AML-193 (cell line): ENCODE results near the gene LPP.

ENCODE experiments used
- DNase-seq, 2 experiments: peaks; one replicate each; lab custom pipeline; 2025; lab: John Stamatoyannopoulos, UW

LPP gene

DNA sequence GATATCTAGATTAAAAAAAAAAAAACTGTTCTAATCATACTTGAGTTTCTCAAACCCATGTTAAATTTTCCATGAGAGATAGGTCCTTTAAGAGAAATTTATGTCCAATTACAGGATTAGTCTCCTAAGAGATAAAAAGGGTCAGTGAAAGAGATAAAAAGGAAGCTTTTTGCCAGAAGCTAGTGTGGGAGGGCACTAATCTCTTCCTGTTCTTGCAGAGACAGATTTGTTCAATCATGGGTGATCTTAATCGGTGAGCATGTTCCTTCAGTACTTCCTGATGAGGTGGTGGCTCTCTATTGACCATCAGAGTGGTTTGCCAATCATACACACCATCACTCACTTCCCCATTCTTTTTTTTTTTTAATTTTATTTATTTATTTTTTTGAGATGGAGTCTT, 16.9 kb upstream of the LPP start:
- peak; percentile 83 to 90 for DNase-seq

DNA sequence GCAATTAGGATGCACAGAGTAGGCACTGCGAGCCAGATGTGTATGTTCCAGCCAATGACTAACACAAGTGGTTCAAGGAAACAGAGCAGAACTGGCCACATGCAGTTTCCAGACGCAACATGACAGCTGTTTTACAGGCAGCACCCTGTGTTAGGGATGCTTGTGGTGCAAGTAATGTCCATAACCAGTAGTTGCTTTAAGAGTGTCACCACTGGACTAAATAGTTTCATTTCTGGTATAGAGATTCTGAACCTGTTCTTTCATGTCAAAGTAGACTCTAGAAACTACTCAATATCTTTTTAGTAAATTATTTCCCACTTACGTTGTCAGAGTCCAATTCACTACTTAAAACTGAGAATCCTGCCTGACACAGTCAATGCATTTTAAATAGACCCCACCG, 14.5 kb upstream of the LPP start:
- no peak for DNase-seq

DNA sequence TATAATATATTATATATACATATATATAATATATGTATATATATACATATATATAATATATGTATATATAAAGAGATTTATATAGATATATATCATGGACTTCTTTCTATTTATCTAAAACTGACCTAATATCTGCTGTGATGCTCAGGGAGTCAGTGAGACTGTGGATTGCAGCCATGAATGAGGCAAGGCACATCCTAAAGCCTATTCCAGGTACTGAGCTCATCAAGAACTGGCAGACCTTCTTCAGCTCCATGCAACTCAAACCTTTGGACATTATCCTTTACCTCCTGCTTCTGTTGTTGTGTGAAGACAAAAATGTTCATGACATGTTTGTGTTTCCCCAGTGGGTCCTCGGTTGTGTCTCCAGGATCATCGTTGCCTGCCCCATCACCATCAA, 7.7 kb upstream of the LPP start:
- DNase-seq: no peak

DNA sequence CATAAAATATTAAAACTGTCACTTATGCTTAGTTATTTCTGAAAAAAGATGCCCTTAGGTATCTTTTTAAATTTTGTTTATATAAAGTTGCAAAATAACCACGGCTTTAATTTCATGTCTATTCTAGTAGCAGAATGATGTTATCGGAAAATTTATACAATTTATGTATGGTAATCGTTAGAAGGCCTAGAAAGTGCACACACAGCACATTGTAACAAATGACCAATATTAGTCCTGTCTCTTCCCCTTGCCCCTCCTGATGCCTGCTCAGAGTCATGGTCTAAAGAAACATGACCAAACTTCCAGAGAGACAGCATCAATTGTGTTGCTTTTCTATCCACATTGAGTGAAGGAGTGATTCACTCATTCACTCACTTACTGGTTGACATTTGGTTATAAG, 6.2 kb upstream of the LPP start:
- no peak for DNase-seq

DNA sequence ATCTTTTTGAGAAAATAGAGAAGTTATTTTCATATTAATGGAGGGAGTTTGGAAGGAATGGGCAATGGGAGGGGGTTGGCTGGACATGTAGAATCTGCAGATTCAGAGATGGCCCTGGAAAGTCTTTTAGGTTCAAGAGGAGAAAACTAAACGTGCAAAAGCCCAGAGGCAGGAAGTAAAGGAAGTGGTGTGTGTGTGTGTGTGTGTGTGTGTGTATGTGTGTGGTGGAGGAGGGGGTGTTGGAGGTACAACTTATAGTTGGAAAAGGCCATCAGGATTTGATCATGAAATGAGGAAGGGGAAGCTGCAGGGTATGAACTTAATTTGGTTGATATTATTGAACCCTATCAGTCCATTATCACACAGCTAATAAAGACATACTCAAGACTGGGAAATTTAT, 5.6 kb upstream of the LPP start:
- DNase-seq: no peak

DNA sequence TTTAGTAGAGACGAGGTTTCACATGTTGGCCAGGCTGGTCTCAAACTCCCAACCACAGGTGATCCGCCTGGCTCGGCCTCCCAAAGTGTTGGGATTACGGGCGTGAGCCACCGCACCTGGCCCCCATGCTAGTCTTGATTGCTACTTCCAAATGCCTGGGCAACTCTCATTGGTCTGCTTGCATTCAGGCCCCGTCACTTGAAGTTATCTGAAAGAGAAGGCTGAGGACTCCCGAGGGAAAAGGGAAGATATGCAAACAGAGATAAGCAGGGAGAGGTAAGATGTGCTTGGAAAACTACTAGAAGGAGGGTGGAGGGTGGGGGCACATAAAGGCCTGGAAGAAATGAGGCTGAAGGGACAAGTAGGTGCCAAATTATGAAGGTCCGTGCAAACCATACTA, 4.4 kb upstream of the LPP start:
- DNase-seq: no peak

DNA sequence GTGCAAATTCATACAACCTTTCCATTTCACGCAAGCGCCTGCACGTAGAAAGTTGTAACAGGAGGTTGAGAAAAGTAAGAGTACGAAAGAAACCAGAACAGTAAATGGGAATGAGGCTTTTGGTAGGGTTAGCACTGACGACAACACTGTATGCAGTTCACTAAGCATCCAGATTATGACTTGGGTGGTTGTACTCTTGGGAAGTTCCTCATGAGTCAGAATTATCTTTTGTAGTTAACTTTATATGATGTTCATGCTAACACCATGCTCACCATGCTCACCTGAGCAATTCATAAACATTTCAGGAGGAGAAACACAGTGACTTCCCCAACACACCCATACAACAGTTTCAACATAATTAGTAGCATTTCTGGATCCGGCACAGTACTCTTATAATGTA, 3.0 kb upstream of the LPP start:
- DNase-seq: no peak

DNA sequence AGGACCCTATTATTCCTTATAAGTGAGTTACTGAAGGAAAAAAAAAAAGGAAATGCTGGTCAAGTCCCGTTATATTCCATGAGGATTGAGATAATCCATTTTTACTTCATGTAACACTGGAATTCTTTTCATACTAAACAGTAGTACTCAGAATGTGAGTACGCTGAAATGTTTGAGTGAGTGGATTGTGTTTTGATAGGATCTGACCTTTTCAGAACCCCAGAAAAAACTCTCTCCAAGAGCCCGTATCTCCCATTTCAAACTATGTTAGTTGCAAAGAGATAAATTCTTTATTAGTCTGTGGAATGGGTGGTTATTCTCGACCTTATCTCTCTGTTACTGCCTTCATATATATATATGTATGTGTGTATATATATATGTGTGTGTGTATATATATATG, 2.5 kb upstream of the LPP start:
- DNase-seq: no peak

DNA sequence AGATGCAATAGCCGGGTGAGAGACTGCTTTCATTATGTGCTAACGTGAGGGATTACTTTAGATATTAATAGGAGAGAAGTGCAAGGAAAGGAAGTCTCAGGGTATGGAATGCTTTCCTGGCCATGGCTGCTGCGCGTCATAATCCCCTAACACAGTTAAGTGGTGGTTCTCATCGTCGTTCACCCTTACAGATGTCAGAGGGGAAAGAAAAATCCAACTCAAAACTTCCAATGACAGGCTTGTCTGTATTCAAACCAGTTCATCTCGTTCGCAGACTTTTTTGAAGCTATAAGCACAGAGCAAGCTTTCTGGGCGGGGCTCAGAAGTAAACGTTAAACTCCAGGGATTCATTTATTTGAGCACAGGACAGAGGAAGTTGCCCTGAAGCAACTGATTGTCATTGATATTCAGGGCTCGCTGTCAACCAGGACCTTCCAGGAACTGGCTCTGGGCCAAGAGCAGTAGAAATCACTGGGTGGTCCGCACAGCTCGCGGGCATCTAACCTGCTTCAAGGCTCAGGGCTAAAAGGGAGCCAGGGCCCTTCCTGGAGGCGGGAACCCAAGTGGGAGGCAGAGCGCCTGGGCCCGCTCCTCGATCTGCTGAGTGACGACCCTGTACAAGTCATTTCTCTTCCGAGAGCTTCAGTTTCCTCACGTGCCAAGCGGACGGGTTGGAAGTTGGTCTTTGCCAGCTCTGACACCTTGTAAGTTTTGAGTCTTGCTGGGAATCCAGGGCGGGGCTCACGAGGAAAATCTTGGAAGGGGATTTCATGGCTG, 1.1 kb upstream of the LPP start:
- DNase-seq: no peak

DNA sequence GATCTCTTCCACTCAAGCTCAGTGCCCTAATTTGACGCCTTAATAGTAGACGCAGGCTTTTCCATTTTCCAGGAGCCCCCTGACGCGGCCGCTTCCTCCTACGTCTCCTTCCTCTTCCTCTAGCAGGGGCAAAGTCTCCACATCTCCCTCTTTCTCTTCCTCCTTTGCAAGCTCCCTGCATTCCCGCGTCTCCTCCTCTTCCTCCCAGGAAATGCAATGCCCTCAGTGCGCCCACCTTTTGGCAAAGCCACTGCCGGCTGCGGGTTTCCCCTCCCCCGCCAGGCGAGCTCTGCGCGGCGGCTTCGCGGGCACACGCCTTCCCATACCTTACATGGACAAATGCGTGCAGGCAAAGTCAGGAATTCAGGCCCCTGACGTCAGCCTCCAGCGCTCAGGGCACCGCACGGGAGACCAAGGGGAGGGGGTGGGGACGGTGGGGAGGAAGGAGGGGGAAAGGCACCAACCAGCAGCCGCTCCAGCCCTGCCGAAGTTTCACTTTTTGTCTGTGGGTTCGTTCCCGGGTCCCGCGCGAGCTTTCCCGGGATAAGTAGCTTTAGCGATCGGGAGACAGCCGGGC, 432 bp upstream of the LPP start:
- peak; percentile 61 to 69 for DNase-seq

DNA sequence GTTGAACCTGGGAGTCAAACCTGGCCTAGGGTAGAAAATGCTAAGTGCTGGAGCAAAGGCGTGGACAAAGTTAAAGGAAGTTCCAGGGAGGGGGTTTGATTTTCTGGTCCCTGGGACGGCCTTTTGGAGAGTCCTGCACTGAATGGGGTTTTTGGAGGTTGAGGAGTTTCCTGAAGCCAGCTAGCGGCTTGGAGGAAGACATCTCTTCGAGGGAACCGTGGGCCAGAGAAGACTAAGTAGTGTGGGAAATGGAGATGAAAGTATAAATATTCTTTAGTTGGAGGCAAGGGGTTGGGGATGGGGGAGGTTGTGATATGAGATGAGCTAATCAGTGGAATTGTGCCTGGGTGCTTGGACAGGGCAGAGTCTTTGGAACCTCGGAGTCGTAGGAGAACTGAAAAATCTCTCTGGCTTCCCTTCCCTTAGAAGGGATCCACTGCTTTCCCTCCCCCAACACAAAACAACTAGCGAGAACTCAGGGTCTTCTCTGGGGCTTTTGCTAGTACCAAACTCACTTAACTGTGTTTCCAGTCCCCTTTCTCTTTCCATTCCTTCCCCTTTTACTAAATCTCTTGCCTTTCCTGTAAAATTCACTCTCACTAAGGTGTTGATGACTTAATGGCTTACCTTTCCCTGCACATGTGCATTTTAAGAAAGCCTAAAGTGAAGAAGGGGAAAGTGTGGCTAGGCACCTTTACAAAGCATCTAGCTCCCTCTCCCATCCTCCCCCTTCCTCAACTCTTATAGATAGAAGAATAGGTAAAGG, 1.0 kb downstream of the LPP start:
- DNase-seq: no peak

DNA sequence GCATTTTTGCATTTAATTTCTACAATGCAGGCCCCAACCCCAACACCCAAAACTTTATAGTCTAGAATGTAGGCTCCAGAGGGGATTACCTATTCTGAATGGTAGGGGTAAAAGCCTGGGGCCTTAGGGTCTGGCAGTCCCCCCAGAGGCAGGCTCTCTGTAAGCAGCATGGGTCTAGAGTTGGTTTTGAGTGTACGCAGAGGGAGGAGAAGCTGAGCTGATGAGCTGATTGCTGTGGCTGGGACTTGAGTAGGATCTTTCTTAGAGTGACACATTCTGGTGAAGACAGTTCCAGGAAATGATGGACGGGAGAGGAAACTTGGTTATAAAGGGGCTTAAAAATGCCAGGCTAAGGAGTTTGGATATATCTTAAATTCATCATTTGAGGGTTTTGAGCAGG, 2.1 kb downstream of the LPP start:
- DNase-seq: no peak

DNA sequence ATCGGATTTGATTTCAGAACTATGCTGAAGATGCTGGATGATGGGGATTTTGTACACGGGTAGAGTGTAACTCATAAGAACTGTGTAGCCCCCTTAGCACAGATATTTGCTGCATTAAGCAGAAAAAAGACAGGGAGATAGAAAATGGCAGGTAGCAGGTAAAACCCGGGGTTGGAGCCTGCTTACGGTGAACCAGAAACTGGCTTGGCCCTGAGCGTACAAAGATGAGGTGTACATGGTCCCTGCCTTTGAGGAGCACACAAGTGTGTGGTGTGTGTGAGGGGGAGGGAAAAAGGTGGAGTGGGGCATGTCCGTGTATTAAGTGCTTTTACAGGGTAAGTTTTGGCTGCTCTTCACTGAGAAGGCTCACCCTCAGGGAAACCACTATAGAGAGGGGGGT, 3.5 kb downstream of the LPP start:
- no peak for DNase-seq

DNA sequence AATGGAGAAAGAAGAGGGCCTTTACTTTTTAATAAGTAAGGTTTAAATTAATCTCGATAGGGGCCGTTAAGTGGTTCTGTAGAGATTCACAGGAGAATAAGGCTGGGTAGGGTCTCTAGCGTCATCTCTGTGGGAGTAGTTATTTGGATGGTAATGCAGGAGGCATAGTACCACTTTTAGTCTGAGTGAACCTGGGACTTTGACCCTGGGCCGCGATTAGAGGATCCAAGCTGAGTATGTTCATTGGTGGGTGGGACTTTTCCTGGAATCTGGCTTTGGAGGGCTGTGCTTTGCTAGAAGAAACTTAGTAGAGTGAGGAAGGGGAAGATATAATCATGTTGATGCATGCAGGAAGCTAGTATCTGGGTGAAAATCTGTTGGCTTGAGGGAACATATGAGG, 4.0 kb downstream of the LPP start:
- no peak for DNase-seq

DNA sequence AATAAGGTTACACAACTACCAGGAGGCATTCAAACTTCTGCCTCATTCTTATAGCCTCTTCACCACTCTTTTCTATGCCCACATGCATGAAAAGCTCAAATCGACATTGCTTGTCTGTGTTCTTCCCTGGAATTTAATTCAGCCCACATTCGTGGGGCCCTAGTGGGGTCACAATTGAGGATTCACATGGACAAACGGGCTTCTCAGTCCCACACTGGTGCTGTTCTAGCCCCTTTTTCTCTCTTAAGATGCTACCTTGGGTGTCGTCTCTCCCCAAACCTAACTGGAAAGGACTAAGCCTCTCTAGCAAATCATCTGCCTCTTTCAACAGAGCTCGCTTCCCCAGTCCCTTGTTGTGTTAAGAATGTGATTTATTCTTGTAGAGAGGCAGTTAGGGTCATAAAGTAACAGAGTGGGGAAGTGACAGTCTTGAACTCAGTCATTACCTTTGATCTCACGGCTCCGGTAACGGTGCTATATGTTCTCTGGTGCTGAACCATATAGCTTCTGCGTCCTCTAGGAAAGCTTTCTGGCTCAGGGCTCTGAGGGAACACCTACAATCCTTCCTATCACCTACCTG, 4.9 kb downstream of the LPP start:
- DNase-seq: no peak

DNA sequence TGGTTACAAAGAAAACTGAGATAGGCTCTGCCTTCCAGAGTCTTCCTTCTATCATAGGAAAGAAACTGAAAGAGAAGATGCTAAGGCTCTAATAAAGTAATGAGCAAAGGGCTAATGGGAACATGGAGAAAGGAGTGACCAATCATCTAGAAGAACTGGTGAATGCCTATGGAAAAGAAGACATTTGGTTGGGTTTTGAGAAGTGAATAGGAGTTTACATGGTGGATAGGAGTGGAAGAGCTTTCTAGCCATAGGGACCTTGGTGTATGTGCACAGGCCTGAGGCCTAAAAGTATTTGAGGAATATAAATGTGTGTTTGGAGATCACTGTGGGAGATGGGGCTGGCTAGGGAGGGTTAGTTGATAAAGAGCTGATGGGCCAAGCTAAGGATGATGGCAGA, 6.8 kb downstream of the LPP start:
- DNase-seq: no peak

DNA sequence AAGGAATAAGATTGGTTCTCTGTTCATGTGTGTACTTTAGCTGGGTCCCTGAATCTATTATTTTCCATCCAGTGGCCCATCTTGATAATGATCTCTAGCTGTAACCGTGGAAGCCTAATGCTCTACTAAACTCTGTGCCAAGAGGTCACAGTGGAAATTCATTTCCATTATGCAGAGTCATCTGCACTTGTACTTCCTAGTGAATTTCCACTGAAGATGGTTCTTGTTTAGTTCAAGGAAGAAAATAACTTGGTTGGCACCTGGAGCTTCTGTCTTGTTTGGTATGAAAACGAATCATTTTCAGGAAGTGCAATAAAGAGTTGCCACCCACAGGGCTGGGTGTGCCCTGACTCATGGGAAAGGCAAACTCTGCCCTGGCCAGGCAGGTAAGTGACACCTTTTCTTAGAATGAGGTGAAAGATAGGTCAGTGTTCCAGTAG, 10.3 kb downstream of the LPP start:
- no peak for DNase-seq

DNA sequence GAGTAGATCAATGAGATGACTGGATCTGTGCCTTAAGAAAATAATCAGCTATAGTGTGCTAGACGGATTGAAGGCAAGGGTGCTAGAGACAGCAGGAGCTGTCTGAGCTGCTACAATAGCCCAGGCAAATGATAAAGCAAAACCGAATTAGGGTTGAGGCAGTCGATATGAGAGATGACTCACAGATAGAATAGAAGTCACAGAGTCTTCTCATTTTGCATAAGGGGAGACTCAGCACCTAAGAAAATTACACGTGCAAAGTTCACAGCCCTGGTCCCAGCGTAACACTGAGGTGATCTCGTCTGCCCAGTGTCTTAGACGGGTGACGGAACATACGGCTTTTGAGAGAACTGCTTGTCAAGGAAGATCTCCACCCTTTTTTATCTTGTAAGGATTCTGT, 11.6 kb downstream of the LPP start:
- no peak for DNase-seq

DNA sequence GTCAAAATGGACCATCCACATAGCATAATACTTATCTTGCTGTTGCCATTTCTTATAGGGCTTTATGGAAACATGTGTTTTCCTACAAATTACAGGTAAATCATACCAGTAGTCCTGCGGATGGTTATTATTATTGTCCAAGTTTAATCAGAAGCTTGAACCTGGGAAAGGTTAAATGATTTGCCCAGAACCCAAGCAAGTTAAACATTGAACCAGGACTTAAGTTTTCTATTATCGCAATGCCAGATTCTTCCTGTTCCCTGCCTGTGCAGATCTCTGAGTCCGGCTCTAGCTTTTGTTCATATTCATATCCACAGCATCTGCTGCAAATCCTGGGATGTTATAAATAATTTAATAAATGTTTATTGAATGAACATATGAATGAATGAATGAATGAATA, 12.5 kb downstream of the LPP start:
- no peak for DNase-seq

DNA sequence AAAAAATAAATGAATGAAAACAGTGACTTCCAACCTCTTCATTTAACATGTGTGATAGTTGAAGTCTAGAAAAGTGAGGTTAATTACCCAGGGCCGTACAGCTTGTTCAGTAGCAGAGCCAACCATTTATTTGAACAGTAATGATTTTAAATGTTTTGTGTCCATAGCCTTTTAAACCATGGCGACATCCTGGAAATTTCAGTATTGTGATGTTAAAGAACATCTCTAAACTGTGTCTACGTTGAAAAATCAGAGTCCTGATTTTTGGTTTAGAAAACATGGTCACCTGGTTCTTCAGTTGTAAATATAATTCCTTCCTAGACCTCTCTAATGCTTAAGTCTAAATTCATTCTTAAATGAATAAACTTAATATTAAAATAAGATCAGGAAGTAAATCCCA, 14.2 kb downstream of the LPP start:
- DNase-seq: no peak

DNA sequence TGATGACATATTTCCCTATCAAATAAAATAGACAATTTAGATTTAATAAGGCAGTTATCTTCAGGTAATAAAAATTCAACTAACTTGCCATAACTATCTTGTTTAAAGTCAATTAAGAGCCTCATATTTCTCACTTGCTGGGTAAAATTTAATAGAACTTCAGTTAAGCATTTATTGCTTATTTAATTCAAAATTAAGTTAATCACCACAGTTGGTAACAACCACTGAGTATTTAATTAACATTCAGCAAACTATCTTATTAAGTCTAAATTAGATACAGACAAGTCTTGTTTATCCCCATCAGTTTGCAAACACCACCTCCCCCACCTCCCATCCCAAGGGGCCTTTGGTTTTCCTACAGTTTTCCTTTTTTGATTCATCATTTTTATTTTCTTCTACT, 14.7 kb downstream of the LPP start:
- DNase-seq: no peak

DNA sequence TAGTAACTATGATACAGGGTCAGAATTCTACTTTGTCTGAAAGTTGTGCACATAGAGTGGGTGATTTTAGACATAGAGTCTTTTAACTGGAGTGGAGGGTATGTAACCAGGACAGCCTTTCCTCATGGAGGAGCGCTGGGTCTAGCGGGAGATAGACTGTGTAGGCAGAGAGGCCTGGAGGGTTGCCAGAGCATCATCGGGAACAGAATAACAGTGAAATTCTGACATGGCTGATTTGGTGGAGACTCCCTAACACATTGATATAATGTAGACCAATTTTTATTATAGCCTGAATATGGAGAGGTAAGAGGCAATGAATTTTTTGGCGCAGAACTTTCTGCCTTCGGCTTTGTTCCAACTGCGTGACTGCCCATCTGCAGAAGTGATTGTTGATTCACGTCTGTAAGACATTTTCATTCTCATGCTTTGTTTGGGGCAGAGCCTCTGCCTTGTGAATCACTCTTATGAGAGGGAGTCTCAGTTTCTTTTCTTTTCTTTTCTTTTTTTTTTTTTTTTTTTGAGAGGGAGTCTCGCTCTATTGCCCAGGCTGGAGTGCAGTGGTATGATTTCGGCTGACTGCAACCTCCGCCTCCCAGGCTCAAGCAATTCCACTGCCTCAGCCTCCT, 16.0 kb downstream of the LPP start:
- no peak for DNase-seq
